ENCODE data around the gene NCF4. TPM values are rescaled to one million over a fixed set of nuclear protein-coding genes. Genes with fewer than 3 reads are reported as not detected.
A peak's percentile ranks its signal among the peaks of the same experiment; 100 is the strongest.

Gene NCF4
- total and polyA plus RNA-seq, 8 donors, result 3.2 to 68.1 (median 3.7) TPM

GRCh38 chr22:36899498-36899897, 38.7 kb downstream of the NCF4 start:
- TF ChIP-seq CTCF (IDR thresholded peaks at IDR 0.05), result no peak
- intact Hi-C loops (cut with DNase I), result no loop called here
- H3K4me1 ChIP-seq, result peaks cover 0 to 10% of the 10 kb centered on the region in 2 donors
- H3K9me3 ChIP-seq, result no peaks in the 10 kb centered on the region
- H3K27ac ChIP-seq, result no peak overlapping the region
- no peak for DNase-seq
- no peaks in the 10 kb centered on the region for H3K27me3 ChIP-seq
- no peak overlapping the region for H3K4me3 ChIP-seq
- H3K36me3 ChIP-seq, result no peaks in the 10 kb centered on the region
- ATAC-seq, result no peak

GRCh38 chr22:36900225-36900624, 39.4 kb downstream of the NCF4 start:
- TF ChIP-seq CTCF (IDR thresholded peaks at IDR 0.05), result no peak
- DNase-seq (no peak), ATAC-seq (no peak)
- intact Hi-C loops (cut with DNase I), result no loop called here
- Histone ChIP-seq H3K27ac (no peak overlapping the region), H3K27me3 (no peaks in the 10 kb centered on the region), H3K36me3 (no peaks in the 10 kb centered on the region), H3K4me3 (no peak overlapping the region), H3K4me1 (peaks cover 0 to 10% of the 10 kb centered on the region in 2 donors), H3K9me3 (no peaks in the 10 kb centered on the region)

- H3K4me1 ChIP-seq, result peaks cover 0 to 10% of the 10 kb centered on the region in 2 donors
- no peaks in the 10 kb centered on the region for H3K36me3 ChIP-seq
- no peak for DNase-seq
- no peaks in the 10 kb centered on the region for H3K9me3 ChIP-seq
- no peaks in the 10 kb centered on the region for H3K27me3 ChIP-seq
- no peak for ATAC-seq
- TF ChIP-seq CTCF (IDR thresholded peaks at IDR 0.05), result no peak
- no peak overlapping the region for H3K4me3 ChIP-seq
- H3K27ac ChIP-seq, result no peak overlapping the region
- intact Hi-C loops (cut with DNase I), result no loop called here
Observed at GRCh38 chr22:36900880-36901279, 40.1 kb downstream of the NCF4 start.

- no peak for DNase-seq
- Histone ChIP-seq H3K4me3 (no peak overlapping the region), H3K9me3 (no peaks in the 10 kb centered on the region), H3K36me3 (no peaks in the 10 kb centered on the region), H3K4me1 (peaks cover 0 to 10% of the 10 kb centered on the region in 2 donors), H3K27me3 (peaks cover 0 to 6% of the 10 kb centered on the region in 2 donors), H3K27ac (no peak overlapping the region)
- intact Hi-C loops (cut with DNase I), result no loop called here
- no peak for ATAC-seq
- TF ChIP-seq CTCF (IDR thresholded peaks at IDR 0.05), result no peak
Observed at GRCh38 chr22:36901411-36902142, 40.8 kb downstream of the NCF4 start.

- no peak for DNase-seq
Observed at GRCh38 chr22:36902143-36902926, 41.5 kb downstream of the NCF4 start.

More at GRCh38 chr22:36902143-36902926, 41.5 kb downstream of the NCF4 start:
- no peak for TF ChIP-seq CTCF (IDR thresholded peaks at IDR 0.05)
- Histone ChIP-seq H3K36me3 (no peaks in the 10 kb centered on the region), H3K27ac (peak overlapping the region in 1 of 2 donors; percentile 33), H3K9me3 (no peaks in the 10 kb centered on the region), H3K27me3 (peaks cover 0 to 6% of the 10 kb centered on the region in 2 donors), H3K4me1 (peaks cover 0 to 10% of the 10 kb centered on the region in 2 donors), H3K4me3 (no peak overlapping the region)
- intact Hi-C loops (cut with DNase I), result no loop called here
- ATAC-seq, result peak; percentile 68
